ENCODE data around the gene CDC123. TPM values are rescaled to one million over a fixed set of nuclear protein-coding genes. Genes with fewer than 3 reads are reported as not detected.

CDC123 gene
- polyA plus RNA-seq, 2 of the 4 experiments (the other 2 are of a cell fraction), result 164 to 195 TPM

Other genes with a start within 250 kb of the CDC123 start
- gene UPF2, start 153.4 kb upstream of the CDC123 start, polyA plus RNA-seq (2011; rRNA removed), result 17.0 and 21.6 TPM in 2 replicates
- gene UPF2, start 153.4 kb upstream of the CDC123 start, polyA plus RNA-seq (2017; fragmentation: RNase III; extraction: RNeasy Plus Mini Kit Qiagen cat#74134 plus additional on column Dnase treatment), result 16.5 to 18.5 TPM (median 17.3 TPM) in 3 replicates
- 21.2 and 23.0 TPM in 2 replicates for gene DHTKD1, start 127.2 kb upstream of the CDC123 start, polyA plus RNA-seq (2011; rRNA removed)
- gene DHTKD1, start 127.2 kb upstream of the CDC123 start, polyA plus RNA-seq (2017; fragmentation: RNase III; extraction: RNeasy Plus Mini Kit Qiagen cat#74134 plus additional on column Dnase treatment), result 10.3 to 11.9 TPM (median 11.1 TPM) in 3 replicates
- 17.8 and 23.2 TPM in 2 replicates for gene SEC61A2, start 66.5 kb upstream of the CDC123 start, polyA plus RNA-seq (2011; rRNA removed)
- 16.5 to 17.5 TPM (median 17.3 TPM) in 3 replicates for gene SEC61A2, start 66.5 kb upstream of the CDC123 start, polyA plus RNA-seq (2017; fragmentation: RNase III; extraction: RNeasy Plus Mini Kit Qiagen cat#74134 plus additional on column Dnase treatment)
- 146 and 158 TPM in 2 replicates for gene NUDT5, start 297 bp upstream of the CDC123 start, polyA plus RNA-seq (2011; rRNA removed)
- 190 to 213 TPM (median 191 TPM) in 3 replicates for gene NUDT5, start 297 bp upstream of the CDC123 start, polyA plus RNA-seq (2017; fragmentation: RNase III; extraction: RNeasy Plus Mini Kit Qiagen cat#74134 plus additional on column Dnase treatment)
- gene CAMK1D, start 153.4 kb downstream of the CDC123 start, polyA plus RNA-seq (2011; rRNA removed), result 12.5 and 15.0 TPM in 2 replicates
- gene CAMK1D, start 153.4 kb downstream of the CDC123 start, polyA plus RNA-seq (2017; fragmentation: RNase III; extraction: RNeasy Plus Mini Kit Qiagen cat#74134 plus additional on column Dnase treatment), result 6.5 to 7.5 TPM (median 6.6 TPM) in 3 replicates